GM18520 (cell line): ENCODE data around the gene WDFY4.
A peak's percentile ranks its signal among the peaks of the same experiment; 100 is the strongest.

Source experiments
- ATAC-seq: cut with Tn5 transposase; IDR thresholded peaks from one replicate; pipeline ENCODE4 v1.9.1; 2021; ENCODE audit not compliant: unreplicated experiment

The WDFY4 gene

DNA sequence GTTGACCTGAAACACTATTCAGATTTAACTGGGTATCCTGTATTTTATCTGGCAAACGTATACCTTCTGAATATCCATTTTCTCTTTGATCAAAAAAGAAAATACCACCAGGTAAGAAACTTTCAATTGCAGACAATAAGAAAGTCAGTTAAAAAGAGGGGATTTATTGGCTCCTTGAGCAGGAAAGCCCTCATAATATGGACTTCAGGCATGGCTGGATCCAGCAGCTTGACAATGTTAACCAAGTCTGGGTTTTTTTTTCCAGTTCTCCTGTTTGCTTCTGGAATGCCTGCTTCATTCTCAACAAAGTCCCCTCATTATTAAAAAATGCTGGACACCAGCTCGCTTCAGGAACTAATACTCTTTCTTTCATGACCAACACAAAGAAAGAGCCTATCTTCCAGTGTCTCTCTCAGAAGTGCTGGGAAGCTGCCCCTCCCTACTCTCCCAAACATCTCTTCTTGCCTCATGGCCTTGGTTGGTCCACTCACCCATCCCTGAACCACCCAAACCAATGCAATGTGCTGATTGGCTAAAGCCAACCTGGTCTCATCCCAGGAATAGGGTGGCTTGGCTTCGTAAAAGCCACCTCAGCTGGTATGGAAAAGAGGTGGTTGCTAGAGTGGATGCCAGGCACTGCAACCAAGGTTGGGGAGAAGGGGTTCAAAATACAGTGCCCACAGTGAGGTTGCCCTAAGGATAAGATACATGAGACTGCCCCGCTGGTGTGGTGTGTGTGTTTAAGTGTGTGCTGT, 30.6 kb upstream of the WDFY4 start:
- ATAC-seq, result no peak

DNA sequence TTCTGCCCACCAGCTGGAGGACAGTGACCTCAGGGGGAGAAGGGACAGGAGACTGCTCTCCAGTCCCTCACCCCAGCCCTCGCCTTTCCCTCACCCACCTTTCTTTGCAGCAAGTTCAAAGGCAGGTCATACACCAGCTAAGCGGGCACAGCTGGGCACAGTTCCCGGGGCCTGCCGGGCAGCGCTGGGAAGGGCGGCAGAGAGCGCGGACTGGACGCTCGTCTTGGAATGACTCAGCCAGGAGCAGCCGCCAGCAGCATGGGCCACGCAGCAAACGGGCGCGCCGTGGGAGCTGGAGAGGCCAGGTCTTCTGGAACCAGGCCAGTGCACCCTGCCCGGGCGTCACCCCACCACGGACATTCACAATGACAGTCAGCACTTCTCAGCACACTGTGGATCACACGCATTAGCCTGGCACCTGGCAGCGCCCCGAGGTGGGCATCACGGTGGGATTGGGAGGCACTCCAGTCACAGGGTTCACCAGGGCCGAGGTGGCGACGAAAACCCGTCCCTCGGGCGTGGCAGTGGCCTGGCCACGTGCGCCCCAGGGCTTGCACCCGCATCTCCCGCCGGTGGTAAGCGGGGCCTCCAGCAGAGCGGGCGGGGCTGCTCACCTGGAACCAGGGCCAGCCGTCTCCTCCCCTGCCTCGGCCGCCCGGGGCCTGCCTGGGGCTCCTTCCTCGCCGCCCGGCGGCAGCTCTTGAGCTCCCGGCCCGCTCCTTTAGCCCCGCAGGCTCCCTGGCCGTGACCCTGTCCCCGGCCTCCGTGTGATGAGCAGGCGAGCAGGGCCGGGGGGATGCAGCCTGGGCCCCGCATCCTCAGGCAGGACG, 29.0 kb upstream of the WDFY4 start:
- no peak for ATAC-seq

DNA sequence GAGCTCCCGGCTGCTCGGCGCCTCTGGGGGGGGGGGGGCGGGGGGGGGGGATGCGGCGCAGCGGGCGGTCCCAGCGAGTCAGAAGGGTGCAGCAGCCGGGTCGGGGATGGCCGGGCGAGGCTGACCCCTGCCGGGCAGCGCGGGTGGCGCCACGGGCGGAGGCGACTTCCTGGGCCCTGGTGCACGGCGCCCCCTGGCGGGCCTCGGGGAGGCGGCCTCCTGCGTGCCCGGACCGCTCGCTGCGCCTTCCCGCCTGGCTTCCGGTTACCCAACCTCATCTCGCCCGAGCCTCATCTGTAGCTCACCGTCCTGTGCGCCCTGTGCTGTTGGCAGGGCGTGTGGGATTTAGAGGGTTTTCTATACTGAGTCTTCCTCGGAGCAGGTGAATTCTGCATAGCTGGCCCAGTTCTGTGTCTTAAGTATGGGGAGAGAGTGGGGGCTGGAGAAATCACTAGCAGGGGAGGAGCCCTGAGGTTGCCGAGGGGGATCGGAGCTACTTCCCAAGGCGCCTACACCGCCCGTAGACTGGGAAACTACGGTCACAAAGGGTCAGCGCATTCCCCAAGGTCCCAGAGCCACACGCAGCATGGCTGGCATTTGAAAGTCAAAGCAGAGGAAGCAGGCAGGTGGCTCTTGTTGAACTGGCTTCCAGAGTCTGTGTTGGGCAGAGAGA, 28.3 kb upstream of the WDFY4 start:
- ATAC-seq, result peak; percentile 80

DNA sequence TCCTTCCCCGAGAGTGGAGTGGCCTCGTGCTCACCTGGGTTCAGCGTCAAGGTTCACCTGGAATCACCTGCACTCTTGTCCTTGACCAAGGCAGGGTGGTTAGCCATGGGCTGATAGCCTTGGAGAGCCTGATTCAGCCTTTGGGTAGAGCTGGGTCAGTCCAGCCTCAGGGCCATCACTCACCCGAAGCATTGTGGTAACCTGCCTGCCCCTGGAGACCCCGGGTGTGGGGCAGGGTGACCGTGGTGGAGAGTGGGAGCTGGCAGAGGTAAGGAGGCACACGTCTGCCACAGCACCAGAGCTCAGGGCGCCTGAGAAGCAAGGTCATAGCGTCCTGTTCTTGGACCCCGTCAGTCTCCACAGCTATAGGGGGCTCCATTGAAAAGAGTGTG, 27.8 kb upstream of the WDFY4 start:
- ATAC-seq, result no peak

DNA sequence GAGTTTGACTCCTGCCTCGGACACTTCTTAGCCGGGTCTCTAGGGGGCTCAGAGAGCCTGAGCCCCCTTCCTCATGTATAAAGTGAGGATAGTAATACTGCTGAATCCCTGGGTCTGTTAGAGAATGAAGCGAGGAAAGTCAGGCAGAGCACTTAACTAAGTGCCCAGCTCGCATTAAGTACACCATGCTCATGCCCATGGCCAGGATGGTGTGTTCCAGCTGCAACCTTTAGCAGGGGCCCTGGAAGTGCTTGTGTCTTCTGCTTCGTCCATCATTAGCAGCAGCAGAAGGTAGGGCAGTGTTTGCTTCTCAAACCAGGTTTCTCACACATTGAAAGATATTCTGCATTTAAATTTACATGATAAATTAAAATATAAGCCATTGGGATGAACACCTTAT, 27.3 kb upstream of the WDFY4 start:
- ATAC-seq, result no peak

DNA sequence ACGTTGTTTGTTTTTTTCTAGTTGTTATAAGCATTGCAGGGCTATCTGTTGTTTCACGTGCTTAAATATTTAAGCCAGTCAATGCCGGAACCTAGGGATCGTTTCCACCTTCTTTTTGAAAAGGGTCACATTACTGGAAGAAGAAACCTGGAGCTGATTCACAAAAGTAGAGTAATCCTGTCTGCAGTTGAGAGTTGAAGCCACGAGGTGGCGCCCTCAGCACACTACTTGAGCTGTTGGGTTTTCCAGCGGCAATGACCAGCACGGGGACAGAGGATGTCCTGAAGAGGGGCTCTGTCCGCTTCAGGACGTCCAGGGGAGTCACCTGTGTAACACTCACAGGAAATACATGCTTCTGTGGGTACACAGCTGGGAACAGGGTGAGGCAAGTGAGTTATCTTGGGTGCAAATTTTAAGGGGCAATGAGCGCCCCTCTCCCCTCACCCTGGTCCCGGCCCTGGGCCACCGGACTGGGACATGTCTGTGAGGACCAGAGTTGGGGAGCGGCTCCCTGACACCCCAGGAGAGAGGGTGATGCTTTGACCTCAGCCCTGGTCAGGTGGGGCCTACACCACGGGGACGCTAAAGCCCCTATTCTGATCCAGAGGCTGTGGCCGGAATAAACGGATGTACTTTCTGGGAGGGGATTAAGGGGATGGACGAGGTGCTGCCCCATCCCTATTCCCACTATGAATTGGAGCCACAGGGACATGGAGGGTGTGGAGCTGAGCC, 26.3 kb upstream of the WDFY4 start:
- ATAC-seq, result no peak

DNA sequence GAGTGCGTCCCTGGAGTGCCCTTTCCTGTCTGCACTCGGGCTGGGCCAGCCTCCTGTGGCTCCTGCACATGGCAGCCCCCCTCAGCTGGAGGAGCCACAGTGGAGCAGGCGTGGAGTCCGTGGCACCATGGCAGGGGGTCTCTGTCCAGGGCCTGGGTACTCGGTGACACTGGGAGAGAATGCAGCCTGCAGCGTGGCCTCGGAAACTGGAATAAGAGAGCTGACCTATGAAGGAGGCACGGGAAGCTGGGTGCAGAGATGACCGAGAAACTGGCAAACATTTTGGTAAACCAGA, 25.8 kb upstream of the WDFY4 start:
- ATAC-seq, result no peak

DNA sequence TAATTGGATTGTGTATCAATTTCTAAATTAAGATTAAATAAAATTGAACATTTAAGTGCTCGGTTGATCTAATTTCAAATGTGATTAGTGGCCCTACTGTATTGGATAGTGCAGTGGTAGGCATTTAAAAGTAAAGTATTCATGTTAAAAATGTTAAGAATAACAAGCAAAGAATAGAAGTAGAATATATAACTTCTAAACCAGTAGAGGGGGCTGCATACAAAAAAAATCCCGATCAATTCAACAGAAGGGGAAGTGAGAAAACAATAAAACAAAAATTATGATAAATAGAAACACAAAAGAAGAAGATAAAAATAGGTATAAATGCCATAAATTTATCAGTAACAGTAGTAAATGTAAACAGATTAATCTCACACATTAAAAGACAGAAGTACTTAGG, 24.9 kb upstream of the WDFY4 start:
- no peak for ATAC-seq

DNA sequence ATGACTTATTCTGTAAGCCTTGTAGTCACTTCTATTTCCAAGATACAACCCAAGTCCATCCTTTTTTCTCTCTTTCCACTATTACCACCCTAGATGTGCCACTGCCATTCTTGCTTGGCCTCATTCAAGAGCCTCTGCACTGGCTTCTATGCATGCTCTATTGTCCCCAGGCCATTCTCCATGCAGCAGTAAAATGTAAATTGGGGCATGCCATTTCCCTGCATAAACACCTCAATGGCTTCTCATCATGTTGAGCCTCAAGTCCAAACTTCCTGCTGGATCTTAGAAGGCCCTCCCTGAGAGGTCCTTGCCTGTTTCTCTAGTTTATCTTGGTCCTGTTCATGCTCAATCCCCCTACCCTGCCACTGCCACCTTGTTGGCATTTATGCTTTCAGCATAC, 23.2 kb upstream of the WDFY4 start:
- ATAC-seq, result no peak

DNA sequence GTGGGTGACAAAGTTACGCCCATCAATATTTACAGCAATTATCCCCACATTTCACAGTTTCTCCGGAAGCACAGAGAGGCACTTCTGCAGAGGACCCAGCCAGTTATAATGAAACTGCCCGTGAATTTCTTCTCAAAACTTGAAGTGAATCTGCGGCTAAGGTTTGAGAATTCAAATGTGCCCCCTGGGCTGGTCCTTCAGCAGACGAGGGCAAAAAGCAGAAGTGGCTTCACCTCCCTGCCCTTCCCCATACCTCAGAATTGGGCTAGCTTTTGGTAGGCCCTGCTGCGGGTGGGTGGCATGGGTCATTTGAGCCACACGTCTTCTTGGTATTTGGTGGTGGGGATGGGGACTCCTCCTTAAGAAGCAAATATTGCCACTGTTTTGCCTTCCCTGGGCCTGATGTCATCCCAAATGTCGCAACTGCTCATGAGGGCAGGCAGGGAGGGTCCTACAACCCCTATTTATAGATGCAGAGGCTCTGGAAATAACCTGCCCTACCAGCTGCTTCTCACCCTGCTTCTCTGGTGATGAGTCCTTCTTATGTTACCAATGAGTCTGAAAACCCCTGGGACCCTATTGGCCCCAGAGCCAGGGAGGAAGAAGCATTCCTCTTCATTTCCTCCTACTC, 16.6 kb upstream of the WDFY4 start:
- peak; percentile 26 for ATAC-seq

DNA sequence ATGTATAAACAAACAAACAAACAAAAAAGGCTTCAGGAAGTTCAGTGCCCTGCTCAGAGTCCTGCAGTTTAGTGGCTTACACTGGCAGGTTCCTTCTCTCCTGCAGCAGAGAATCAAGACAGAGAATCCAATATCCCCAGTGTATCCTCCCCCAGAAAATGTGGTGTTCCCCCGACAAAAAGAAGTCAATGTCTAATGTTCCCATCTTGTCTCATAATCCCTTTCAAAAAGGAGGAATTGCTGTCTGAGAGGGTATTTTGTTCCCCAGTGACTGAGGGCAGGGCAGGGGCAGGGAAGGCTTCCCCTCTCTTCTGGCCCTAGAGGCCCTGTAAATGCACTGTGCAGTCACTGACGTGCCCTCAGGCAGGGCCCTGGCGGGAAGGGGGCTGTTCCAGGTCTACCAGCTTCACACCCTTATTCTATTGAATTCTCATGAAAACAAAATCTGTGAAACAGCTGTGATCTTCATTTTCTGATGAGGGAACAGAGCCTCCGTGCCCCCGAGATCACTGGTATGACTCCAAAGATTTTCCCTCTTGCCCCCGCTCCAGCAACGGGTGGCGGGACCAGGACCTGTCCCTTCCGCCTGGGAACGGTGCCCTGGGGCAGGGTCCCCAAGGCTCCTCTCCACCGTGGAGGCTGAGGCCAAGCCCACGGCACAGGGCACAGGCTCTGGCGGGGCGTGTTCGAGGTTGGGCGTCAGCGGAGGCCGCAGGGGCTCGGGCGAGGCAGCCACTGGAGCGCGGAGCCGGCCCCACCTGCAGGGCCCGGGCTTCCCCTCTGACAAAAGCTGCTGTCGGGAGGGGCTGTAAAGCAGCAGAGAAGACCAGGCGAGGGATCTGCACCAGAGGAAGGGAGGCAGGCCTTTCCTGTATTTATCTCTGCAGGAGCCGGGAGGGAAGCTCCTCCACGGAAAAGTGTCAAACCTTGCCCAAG, 13.4 kb upstream of the WDFY4 start:
- ATAC-seq, result peak; percentile 36

DNA sequence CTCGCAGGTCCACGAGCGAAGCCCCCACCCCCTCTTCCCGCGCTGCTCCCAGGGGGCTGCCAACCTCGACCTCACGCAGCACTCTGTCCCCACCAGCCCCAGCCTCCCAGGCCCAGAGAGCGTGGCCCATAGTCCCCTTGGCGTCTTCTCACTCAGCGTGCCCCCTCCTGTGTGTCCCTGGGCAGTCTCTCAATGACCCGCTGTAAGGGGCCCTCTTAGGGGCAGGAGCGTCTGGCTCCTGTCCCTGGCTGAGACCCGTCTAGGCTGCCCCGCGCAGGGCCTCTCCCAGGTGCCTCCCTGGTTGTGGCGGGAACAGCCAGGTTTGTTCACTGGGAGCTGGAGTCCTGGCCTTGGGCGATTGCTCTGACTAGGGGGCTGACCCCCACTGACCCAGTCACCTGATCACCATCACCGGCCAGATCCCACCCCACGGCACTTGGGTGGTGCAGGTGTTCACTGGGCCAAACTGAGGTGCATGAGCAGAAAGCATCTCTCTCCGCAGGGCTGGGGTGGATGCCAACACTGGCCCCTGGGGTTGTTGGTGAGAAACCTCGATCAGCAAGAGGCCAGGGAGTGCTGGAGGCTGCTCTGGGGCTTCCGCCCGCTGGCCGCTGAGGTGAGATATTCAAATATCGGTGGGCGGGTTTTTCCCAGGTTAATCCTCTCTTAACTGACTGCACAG, 12.6 kb upstream of the WDFY4 start:
- peak; percentile 34 for ATAC-seq

DNA sequence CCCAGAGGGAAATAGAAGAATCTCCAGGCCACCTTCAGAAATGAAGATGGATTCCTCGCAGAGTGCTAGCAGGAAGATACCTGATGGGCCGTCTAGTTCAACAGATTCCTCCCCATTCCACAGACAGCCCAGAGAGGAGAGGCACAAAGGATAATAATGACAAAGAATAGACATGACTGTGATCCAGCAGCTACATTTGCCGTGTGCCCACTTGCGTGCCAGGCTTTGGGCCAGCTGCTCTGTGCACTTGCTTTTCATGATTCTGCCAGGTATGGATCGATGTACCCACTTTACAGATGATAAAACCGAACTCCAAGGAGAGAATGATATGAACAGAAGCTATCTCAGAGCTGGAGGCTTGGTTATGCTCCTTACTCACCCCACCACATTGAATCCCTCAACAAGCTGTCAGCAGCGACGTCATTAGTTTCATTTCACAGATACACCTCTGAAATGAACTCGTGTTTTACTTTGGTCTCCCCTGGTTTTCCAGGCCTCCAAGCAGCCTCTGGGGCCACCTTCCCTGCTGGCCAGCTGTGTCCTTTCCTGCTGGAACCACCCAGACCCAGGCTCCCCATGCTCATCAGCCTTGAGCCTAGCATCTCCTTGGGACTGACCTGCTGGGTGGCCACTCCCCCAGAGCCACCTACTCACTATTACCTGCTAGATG, 11.9 kb upstream of the WDFY4 start:
- ATAC-seq, result no peak

DNA sequence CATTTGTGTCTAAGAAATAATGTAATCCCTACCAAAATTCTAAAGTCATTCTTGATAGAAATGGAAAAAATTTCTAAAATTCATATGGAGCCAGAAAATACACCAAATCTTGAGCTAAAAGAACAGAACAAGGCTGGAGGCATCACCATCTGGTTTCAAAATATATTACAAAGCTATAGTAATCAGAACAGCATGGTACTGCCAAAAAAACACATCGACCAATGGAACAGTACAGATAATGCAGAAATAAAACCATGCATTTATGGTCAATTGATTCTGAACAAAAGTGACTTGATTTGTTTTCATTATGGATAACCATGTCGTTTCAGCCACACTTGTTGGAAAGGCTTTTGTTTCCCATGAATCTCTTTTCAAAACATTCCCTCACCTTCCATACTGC, 7.0 kb upstream of the WDFY4 start:
- ATAC-seq, result no peak

DNA sequence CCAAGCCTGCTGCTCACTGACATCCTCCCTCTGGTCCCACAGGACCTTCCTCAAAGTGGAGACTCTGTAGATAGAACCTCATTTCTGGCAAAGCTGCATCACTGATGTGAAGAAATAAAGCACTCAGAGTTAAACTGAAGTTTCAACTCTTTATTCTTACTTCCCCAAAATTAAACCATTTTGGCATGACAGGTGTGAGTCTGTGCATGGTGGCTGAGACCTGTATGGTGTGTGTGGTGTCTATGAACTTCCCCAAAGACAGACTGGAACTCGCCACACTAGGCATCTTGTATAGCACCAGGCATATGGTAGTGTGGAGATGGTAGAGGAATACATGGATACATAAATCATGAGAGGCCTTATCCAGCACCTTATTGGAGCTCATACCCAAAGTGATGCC, 6.6 kb upstream of the WDFY4 start:
- ATAC-seq, result peak; percentile 45

DNA sequence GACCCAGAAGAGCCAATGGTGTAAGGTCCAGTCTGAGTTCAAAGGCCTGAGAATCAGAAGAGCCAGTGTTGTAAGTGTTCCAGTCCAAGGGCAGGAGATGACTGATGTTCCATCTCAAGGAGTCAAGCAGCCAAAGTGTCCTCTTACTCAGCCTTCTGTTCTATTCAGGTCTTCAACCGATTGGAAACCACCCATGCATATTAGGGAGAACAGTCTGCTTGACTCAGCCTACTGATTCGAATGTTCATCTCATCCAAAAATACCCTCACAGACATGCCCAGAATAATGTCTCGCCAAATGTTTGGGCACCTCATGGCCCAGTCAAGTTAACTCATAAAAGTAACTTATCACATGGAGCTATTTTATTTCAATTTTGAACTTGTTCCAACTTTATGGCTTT, 2.9 kb upstream of the WDFY4 start:
- ATAC-seq, result no peak

DNA sequence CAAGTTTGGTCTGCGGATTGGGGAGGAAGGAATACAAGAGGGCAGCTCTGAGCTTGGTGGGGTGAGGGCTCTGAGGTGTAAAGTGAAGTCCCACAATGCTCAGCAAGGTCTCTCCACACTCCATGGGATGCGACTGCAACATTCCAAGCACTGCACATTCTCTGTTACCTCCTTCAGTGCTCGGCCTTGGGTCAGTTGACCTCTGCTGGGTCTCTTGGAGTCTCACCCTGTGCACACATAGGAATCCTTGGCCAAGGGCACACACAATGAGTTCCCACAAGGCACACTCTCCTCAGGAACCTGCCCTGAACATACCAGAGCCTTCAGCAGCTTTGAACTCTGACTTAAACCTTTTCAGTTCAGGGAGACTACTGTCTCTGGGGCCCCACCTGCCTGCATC, 2.4 kb upstream of the WDFY4 start:
- no peak for ATAC-seq

DNA sequence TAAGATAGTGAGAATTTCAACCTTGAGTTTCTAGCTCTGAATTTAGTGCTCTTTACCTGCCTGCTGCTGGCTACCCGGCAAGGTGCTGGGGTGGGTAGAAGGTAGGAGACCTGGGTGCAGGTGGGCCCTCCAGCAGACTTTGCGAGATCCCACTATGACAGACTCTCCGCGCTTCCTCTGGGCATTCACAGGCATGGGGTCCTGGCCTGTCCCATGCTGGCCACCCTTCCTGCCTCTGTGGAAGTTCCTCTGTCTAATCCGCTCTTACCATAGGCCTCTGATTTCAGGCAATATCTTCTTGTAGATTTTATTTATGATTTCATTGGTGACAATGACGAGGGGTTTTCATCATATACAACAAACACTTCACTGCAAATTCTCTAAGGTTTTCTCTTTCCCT, 1.2 kb upstream of the WDFY4 start:
- ATAC-seq, result no peak

DNA sequence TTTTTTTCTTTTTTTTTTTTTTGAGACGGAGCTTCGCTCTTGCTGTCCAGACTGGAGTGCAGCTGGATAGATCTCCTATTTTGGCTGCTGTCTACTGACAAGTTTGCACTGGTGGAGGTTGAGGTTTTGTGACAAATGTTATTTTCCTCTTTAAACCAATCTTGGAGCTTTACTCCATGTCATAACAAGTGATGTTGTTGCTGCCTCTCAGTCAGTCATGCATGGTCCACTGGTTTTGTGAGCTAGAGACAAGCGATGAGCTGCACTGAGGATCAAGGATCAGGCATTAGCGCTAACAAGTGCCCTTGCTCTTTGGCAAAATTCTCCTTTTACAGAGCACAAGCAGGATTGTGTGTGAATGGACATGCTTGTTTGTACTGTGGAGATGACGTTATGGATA, 805 bp upstream of the WDFY4 start:
- ATAC-seq, result no peak
